Measurements from ENCODE around the gene PDE3B.
"Not testable (repeated sequence)": the region's sequence is repeated elsewhere in the genome, so short reads cannot be mapped to it uniquely, and the experiment has no call there.

The PDE3B gene

DNA sequence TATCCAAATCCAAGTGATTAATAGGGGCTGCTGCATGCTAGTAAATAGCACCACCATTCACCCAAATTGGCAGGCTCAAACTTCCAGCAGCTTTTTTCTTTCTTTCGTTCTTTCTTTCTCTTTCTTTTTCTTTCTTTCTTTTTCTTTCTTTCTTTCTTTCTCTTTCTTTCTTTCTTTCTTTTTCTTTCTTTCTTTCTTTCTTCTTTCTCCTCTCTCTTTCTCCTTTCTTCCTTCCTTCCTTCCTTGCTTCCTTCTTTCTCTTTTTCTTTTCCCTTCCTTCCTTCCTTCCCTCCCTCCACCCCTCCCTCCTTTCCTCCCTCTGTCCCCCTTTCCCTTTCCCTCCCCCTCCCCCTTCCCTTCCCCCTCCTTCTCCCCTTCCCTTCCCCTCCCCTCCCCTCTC is 81.5 kb downstream of the PDE3B start:
- H3K4me3 ChIP-seq (ENCODE audit: low read depth in 1 of 2, low read length in 2 of 2), result no peak overlapping the region

DNA sequence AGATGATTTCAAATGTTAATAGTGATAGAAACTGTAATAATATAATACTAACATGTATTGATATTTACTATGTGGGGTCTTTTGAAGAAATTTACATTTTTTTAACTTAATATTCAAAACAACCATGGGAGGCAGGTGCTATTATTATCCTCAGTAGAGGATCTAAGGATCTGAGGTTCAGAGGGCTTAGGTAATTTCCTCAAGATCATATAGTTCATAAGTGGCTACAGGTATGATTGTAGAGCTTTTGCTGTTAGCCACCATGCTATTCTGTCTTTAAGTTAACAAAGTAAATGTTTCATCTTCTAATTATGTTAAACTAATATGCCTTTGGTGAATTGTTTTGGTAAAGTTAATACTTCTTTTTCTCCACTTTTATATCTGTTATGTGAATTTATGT is 83.6 kb downstream of the PDE3B start:
- no peak overlapping the region for H3K27ac ChIP-seq (ENCODE audit: low read length)
- H3K27me3 ChIP-seq (ENCODE audit: low read depth, low read length), result no peaks in the 10 kb centered on the region
- H3K4me3 ChIP-seq (ENCODE audit: low read depth in 1 of 2, low read length in 2 of 2), result no peak overlapping the region
- H3K9me3 ChIP-seq (ENCODE audit: control insufficient read depth in 1 of 2, low read length in 2 of 2), result no peaks in the 10 kb centered on the region
- no peaks in the 10 kb centered on the region for H3K36me3 ChIP-seq (ENCODE audit: control insufficient read depth in 1 of 2, insufficient read depth in 2 of 2, low read length in 2 of 2)
- H3K4me1 ChIP-seq (ENCODE audit: control insufficient read depth in 1 of 2, insufficient read depth in 2 of 2, low read length in 2 of 2), result no peaks in the 10 kb centered on the region

More for the DNA sequence above, 81.5 kb downstream of the PDE3B start:
- H3K27ac ChIP-seq (ENCODE audit: low read length), result no peak overlapping the region
- no peaks in the 10 kb centered on the region for H3K27me3 ChIP-seq (ENCODE audit: low read depth, low read length)
- H3K4me1 ChIP-seq (ENCODE audit: control insufficient read depth in 1 of 2, insufficient read depth in 2 of 2, low read length in 2 of 2), result no peaks in the 10 kb centered on the region
- H3K36me3 ChIP-seq (ENCODE audit: control insufficient read depth in 1 of 2, insufficient read depth in 2 of 2, low read length in 2 of 2), result no peaks in the 10 kb centered on the region
- no peaks in the 10 kb centered on the region for H3K9me3 ChIP-seq (ENCODE audit: control insufficient read depth in 1 of 2, low read length in 2 of 2)

DNA sequence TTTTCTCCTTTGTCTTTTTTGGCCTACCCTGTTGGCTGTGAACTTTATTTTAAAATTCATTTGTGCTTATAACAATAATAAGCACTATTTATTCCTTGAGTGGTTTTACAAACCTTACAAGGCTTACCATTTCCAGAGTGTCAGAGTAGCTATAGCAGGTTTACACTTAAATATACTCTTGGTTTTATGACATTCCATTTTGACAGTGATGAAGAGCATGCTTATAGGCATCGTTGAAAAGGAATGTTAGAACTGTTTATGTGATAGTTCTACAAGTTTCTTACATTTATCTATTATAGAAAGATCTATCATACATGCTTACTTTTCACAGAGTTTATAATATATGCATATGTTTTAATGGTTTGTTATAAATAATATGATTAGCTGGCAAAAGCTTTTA is 84.1 kb downstream of the PDE3B start:
- Histone ChIP-seq H3K27me3 (ENCODE audit: low read depth, low read length) (no peaks in the 10 kb centered on the region), H3K4me1 (ENCODE audit: control insufficient read depth in 1 of 2, insufficient read depth in 2 of 2, low read length in 2 of 2) (no peaks in the 10 kb centered on the region), H3K9me3 (ENCODE audit: control insufficient read depth in 1 of 2, low read length in 2 of 2) (no peaks in the 10 kb centered on the region), H3K27ac (ENCODE audit: low read length) (no peak overlapping the region), H3K36me3 (ENCODE audit: control insufficient read depth in 1 of 2, insufficient read depth in 2 of 2, low read length in 2 of 2) (no peaks in the 10 kb centered on the region), H3K4me3 (ENCODE audit: low read depth in 1 of 2, low read length in 2 of 2) (no peak overlapping the region)

DNA sequence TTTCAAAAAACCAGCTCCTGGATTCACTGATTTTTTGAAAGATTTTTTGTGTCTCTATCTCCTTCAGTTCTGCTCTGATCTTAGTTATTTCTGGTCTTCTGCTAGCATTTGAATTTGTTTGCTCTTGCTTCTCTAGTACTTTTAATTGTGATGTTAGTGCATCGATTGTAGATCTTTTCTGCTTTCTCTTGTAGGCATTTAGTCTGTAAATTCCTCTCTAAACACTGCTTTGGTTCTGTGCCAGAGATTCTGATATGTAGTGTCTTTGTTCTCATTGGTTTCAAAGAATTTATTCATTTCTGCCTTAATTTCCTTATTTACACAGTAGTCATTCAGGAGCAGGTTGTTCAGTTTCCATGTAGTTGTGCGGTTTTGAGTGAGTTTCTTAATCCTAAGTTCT is 96.9 kb downstream of the PDE3B start:
- not testable (repeated sequence) for H3K27me3 ChIP-seq (ENCODE audit: low read depth, low read length); H3K4me3 ChIP-seq (ENCODE audit: low read depth in 1 of 2, low read length in 2 of 2); H3K9me3 ChIP-seq (ENCODE audit: control insufficient read depth in 1 of 2, low read length in 2 of 2); H3K36me3 ChIP-seq (ENCODE audit: control insufficient read depth in 1 of 2, insufficient read depth in 2 of 2, low read length in 2 of 2); H3K27ac ChIP-seq (ENCODE audit: low read length); H3K4me1 ChIP-seq (ENCODE audit: control insufficient read depth in 1 of 2, insufficient read depth in 2 of 2, low read length in 2 of 2)

DNA sequence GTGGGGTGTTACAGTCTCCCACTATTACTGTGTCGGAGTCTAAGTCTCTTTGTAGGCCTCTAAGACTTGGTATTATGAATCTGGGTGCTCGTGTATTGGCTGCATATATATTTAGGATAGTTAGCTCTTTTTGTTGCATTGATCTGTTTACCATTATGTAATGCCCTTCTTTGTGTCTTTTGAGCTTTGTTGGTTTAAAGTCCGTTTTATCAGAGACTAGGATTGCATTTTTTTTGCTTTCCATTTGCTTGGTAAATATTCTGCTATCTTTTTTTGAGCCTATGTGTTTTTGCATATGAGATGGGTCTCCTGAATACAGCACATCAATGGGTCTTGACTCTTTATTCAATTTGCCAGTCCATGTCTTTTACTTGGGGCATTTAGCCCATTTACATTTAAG is 97.6 kb downstream of the PDE3B start:
- no peak overlapping the region for H3K27ac ChIP-seq (ENCODE audit: low read length)

DNA sequence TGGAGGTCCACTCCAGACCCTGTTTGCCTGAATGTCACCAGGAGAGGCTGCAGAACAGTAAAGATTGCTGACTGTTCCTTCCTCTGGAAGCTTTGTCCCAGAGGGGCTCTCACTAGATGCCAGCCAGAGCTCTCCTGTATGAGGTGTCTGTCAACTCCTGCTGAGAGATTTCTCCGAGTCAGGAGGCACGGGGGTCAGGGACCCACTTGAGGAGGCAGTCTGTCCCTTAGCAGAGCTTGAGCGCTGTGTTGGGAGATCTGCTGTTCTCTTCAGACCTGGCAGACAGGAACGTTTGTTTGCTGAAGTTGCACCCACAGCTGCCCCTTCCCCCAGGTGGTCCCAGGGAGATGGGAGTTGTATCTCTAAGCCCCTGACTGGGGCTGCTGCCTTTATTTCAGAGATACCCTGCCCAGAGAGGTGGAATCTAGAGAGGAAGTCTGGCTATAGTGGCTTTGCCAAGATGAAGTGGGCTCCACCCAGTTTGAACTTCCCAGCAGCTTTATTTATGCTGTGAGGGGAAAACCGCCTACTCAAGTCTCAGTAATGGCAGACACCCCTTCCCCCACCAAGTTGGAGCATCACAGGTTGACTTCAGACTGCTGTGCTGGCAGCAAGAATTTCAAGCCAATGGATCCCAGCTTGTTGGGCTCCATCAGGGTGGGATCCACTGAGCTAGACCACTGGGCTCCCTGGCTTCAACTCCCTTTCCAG is 99.4 kb downstream of the PDE3B start:
- Histone ChIP-seq H3K4me3 (ENCODE audit: low read depth in 1 of 2, low read length in 2 of 2) (no peak overlapping the region), H3K36me3 (ENCODE audit: control insufficient read depth in 1 of 2, insufficient read depth in 2 of 2, low read length in 2 of 2) (no peaks in the 10 kb centered on the region), H3K27me3 (ENCODE audit: low read depth, low read length) (no peaks in the 10 kb centered on the region), H3K4me1 (ENCODE audit: control insufficient read depth in 1 of 2, insufficient read depth in 2 of 2, low read length in 2 of 2) (no peaks in the 10 kb centered on the region), H3K27ac (ENCODE audit: low read length) (no peak overlapping the region), H3K9me3 (ENCODE audit: control insufficient read depth in 1 of 2, low read length in 2 of 2) (no peaks in the 10 kb centered on the region)

More for the DNA sequence above, 97.6 kb downstream of the PDE3B start:
- Histone ChIP-seq H3K9me3 (ENCODE audit: control insufficient read depth in 1 of 2, low read length in 2 of 2) (no peaks in the 10 kb centered on the region), H3K27me3 (ENCODE audit: low read depth, low read length) (no peaks in the 10 kb centered on the region), H3K4me1 (ENCODE audit: control insufficient read depth in 1 of 2, insufficient read depth in 2 of 2, low read length in 2 of 2) (no peaks in the 10 kb centered on the region), H3K4me3 (ENCODE audit: low read depth in 1 of 2, low read length in 2 of 2) (no peak overlapping the region), H3K36me3 (ENCODE audit: control insufficient read depth in 1 of 2, insufficient read depth in 2 of 2, low read length in 2 of 2) (no peaks in the 10 kb centered on the region)

DNA sequence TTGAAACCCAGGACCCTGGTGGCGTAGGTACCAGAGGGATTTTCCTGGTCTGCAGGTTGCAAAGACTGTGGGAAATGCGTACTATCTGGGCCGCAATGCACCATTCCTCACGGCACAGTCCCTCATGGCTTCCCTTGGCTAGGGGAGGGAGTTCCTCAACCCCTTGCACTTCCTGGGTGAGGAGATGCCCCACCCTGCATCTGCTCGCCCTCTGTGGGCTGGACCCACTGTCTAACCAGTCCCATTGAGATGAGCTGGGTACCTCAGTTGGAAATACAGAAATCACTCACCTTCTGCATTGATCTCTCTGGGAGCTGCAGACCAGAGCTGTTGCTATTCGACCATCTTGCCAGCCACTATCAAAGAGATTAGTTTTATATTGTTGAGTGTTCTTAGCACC is 100.1 kb downstream of the PDE3B start:
- H3K36me3 ChIP-seq (ENCODE audit: control insufficient read depth in 1 of 2, insufficient read depth in 2 of 2, low read length in 2 of 2); H3K27ac ChIP-seq (ENCODE audit: low read length); H3K4me1 ChIP-seq (ENCODE audit: control insufficient read depth in 1 of 2, insufficient read depth in 2 of 2, low read length in 2 of 2); H3K27me3 ChIP-seq (ENCODE audit: low read depth, low read length); H3K4me3 ChIP-seq (ENCODE audit: low read depth in 1 of 2, low read length in 2 of 2); H3K9me3 ChIP-seq (ENCODE audit: control insufficient read depth in 1 of 2, low read length in 2 of 2): not testable (repeated sequence)

DNA sequence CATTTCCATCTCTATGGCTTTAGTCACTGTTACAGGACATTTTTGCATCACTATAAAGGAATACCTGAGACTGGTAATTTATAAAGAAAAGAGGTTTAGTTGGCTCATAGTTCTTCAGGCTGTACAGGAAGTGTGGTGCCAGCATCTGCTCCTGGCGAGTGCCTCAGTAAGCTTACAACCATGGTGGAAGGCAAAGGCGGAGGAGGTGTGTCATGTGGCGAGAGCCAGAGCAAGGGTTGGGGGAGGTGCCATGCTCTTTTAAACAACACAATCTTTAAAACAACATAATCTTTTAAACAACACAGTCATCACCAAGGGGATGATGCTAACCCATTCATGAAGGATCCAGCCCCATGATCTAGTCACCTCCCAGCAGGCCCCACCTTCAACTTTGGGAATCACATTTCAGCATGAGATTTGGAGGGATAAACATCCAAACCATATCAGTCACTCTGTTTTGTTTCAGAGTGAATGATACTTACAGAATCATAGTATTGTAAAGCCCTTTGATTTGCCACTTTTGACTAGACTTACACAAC is 103.3 kb downstream of the PDE3B start:
- H3K27ac ChIP-seq (ENCODE audit: low read length), result no peak overlapping the region
- no peak overlapping the region for H3K4me3 ChIP-seq (ENCODE audit: low read depth in 1 of 2, low read length in 2 of 2)
- H3K36me3 ChIP-seq (ENCODE audit: control insufficient read depth in 1 of 2, insufficient read depth in 2 of 2, low read length in 2 of 2), result no peaks in the 10 kb centered on the region
- no peaks in the 10 kb centered on the region for H3K9me3 ChIP-seq (ENCODE audit: control insufficient read depth in 1 of 2, low read length in 2 of 2)
- no peaks in the 10 kb centered on the region for H3K27me3 ChIP-seq (ENCODE audit: low read depth, low read length)
- peaks cover 0 to 2% of the 10 kb centered on the region in 2 donors for H3K4me1 ChIP-seq (ENCODE audit: control insufficient read depth in 1 of 2, insufficient read depth in 2 of 2, low read length in 2 of 2)

DNA sequence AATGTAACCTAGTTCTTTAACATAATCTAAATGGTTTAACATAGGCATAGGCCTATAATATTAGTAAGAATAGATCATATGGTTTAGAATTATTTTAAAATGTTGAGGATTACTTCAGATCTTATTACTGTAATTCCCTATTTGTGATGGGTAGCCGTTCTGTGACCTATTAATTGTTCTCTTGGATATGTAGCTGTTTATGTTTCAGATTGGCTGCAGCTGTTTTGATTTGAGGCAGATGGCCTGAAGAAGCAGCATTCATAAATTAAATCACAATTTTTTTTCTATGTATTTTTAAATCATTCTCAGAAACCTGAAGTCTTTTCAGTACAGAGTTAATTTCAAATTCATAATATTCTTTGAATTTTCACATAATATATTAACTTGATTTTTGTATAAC is 104.5 kb downstream of the PDE3B start:
- Histone ChIP-seq H3K27ac (ENCODE audit: low read length) (no peak overlapping the region), H3K9me3 (ENCODE audit: control insufficient read depth in 1 of 2, low read length in 2 of 2) (no peaks in the 10 kb centered on the region), H3K27me3 (ENCODE audit: low read depth, low read length) (no peaks in the 10 kb centered on the region), H3K4me1 (ENCODE audit: control insufficient read depth in 1 of 2, insufficient read depth in 2 of 2, low read length in 2 of 2) (peaks cover 0 to 2% of the 10 kb centered on the region in 2 donors), H3K4me3 (ENCODE audit: low read depth in 1 of 2, low read length in 2 of 2) (no peak overlapping the region), H3K36me3 (ENCODE audit: control insufficient read depth in 1 of 2, insufficient read depth in 2 of 2, low read length in 2 of 2) (no peaks in the 10 kb centered on the region)

DNA sequence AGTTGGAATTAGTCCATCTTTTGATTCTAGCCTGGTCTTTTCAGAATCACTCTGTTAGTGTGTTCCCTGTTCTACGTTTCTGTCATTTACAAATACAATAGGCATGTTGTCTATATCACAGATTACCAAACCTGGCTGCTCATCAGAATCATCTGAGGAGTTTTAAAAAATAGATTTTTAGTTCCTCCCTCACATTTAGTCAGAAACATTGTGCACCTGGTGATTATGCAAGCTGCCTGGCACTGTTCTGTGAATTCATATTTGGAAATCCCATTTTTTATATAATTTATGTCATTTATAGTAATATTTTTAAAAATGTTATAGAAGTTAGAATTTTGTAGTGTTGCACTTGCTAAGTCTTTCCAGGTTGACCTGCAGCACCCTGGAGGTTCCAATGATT is 107.3 kb downstream of the PDE3B start:
- Histone ChIP-seq H3K4me3 (ENCODE audit: low read depth in 1 of 2, low read length in 2 of 2) (no peak overlapping the region), H3K9me3 (ENCODE audit: control insufficient read depth in 1 of 2, low read length in 2 of 2) (no peaks in the 10 kb centered on the region), H3K27me3 (ENCODE audit: low read depth, low read length) (no peaks in the 10 kb centered on the region), H3K27ac (ENCODE audit: low read length) (no peak overlapping the region), H3K36me3 (ENCODE audit: control insufficient read depth in 1 of 2, insufficient read depth in 2 of 2, low read length in 2 of 2) (no peaks in the 10 kb centered on the region), H3K4me1 (ENCODE audit: control insufficient read depth in 1 of 2, insufficient read depth in 2 of 2, low read length in 2 of 2) (peaks cover 0 to 2% of the 10 kb centered on the region in 2 donors)

DNA sequence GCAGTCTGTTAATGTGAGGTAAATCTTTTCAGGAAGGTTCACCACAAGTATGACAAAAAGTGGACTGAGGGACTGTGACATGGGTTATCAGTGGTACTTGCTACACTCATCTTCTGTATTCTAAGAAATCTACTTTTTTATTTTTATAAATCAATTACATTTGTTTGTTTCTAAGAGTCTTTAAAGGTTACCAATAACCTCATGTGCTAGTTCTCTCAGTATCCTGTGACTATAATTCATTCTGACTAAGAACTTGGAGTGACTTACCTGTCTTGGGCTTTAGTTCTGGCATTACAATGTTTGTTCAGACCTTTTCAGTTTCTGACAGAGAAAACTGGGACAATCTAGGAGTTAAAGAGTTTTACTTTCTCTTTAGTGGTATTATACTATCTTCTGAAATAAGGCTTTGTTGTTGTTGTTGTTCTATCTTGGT is 108.4 kb downstream of the PDE3B start:
- Histone ChIP-seq H3K9me3 (ENCODE audit: control insufficient read depth in 1 of 2, low read length in 2 of 2) (no peaks in the 10 kb centered on the region), H3K27ac (ENCODE audit: low read length) (no peak overlapping the region), H3K27me3 (ENCODE audit: low read depth, low read length) (no peaks in the 10 kb centered on the region)

DNA sequence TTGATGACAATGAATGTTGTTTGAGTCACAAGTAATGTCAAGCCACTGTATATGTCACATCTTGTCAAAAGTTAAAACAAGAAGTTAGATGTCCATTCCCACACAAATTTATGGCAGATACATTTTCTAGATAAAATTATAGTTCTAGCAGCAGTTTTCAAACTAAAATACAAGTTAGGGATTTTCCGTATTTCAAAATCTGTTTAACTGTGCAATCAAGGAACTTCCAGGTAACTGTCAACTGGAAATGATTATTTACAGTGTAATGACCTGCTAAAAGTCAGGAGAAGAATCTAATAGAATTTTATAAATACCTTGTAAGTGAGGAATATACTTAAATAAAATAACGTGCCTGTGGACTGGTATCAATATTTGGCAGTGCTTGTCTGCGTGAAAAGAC is 111.5 kb downstream of the PDE3B start:
- H3K27ac ChIP-seq (ENCODE audit: low read length), result no peak overlapping the region
- H3K4me1 ChIP-seq (ENCODE audit: control insufficient read depth in 1 of 2, insufficient read depth in 2 of 2, low read length in 2 of 2), result no peaks in the 10 kb centered on the region
- H3K4me3 ChIP-seq (ENCODE audit: low read depth in 1 of 2, low read length in 2 of 2), result no peak overlapping the region
- no peaks in the 10 kb centered on the region for H3K9me3 ChIP-seq (ENCODE audit: control insufficient read depth in 1 of 2, low read length in 2 of 2)
- H3K36me3 ChIP-seq (ENCODE audit: control insufficient read depth in 1 of 2, insufficient read depth in 2 of 2, low read length in 2 of 2), result no peaks in the 10 kb centered on the region
- H3K27me3 ChIP-seq (ENCODE audit: low read depth, low read length), result no peaks in the 10 kb centered on the region

More for the DNA sequence above, 108.4 kb downstream of the PDE3B start:
- Histone ChIP-seq H3K36me3 (ENCODE audit: control insufficient read depth in 1 of 2, insufficient read depth in 2 of 2, low read length in 2 of 2) (no peaks in the 10 kb centered on the region), H3K4me3 (ENCODE audit: low read depth in 1 of 2, low read length in 2 of 2) (no peak overlapping the region), H3K4me1 (ENCODE audit: control insufficient read depth in 1 of 2, insufficient read depth in 2 of 2, low read length in 2 of 2) (peaks cover 0 to 2% of the 10 kb centered on the region in 2 donors)

Measured in muscle layer of duodenum (tissue), 2 donors.